HG03460 (cell line): ENCODE results near the gene DLX2.
A peak's percentile ranks its signal among the peaks of the same experiment; 100 is the strongest.

Experiments used
- ATAC-seq: cut with Tn5 transposase; IDR thresholded peaks from one replicate; pipeline ENCODE4 v1.9.1; 2021; ENCODE audit not compliant: unreplicated experiment

DLX2 gene

GRCh38 chr2:172094294-172095145, 8.2 kb downstream of the DLX2 start:
- no peak for ATAC-seq

DNA sequence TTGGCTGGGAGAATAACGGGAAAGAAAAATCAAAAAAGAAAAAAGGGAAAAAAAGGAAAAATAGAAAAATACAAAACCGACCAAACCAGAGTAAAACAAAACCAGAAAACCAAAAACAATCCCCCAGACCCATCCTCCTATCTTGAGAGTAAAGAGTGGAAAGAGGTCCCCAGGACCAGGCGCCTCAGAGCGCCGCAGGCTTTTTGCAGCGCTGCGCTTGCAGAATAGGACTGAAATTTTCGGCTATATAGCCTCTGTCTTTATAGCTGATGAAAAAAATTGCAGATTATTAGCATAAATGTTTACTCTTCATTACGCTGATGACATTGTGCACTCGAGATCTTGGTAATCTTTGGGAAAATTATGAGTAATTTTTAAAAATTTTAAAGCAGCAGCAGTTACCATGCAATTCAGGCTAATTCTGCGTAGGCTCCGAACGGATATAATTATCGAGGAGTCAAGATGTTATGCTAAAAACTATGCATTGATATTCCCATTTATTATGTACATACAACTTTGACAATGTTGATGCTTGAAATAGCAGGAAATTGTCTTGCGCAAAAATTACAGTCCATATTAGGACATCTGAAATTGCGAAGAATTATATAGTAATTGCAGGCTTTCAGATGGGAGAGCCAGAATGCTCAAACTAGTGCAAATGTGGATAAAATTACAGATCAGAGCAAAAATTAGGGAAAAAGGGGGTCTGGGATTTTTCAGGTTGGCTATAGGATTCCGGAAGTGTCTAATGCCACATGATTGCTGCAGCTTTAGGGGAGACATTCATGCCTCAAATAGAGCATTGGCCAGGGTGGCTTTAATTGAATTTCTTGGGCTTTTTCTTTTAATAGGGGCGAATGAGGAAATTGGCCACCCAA, 9.0 kb downstream of the DLX2 start:
- no peak for ATAC-seq

DNA sequence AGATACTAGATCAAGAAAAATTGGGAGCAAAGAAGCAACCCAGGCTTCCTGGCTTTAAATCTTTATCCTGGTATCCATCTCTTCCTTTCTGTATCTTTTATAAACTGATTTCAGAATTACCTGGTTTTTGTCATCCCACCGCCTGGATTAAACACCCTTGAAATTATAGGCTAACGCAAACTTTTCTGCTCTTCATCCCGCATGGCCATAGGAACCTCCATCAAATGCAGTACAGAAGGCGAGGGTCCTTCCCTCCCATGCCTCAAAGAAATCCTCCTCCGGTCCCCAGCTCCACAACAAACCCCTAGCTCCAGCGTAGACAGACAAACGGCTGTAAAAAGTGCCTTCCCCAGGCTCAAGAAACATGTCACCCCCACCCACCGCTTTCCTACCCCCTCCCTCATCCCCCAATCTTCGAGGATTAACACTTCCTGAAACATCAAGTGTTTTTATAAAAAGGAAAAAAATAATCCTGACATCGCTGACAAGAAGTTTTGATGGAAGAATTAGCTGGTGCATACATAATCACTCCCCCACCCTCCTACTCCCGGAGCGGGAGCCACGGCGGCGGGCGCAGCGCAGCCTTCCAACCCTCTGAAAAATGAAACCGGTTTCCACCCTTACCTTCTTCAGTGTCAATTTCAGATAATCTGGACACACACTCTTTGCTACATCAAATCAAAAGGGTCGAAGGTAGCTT, 9.8 kb downstream of the DLX2 start:
- no peak for ATAC-seq

DNA sequence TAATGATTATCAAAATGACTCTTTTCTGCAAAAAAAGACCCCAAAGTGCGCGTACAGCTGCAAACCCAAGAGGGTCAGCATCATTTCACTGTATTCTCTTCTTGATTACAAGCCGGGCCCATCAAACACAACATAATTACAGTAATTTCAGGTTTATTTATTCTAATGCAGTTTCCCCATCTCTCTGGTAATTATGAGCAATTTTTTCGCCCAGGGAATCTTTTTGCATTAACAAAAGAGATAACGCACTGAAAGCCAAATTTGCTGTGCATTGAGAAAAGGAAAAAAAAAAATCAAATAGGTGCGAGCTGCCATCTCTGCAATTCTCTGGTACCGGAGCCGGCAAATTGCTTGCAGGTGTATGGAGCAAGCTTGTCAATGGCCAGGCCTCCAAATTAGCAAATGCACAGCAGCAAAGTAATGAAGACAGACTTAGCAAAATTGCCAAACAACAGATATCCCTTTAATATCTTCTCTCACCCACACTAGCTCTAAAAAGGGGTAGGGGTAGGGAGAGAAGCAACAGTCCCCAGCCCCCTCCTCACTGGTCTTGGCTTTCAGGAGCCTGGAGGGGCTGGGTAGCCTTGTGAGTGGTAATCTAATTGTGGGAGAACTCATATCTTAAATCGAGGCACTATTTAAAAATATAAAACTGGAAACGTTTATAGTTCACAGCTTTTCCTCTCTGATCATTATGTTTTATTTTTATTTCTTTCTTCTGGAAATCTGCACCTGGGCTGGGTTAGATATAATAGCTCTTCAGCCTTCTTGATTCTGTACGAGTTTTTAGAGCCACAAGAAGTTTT, 10.7 kb downstream of the DLX2 start:
- ATAC-seq, result no peak

DNA sequence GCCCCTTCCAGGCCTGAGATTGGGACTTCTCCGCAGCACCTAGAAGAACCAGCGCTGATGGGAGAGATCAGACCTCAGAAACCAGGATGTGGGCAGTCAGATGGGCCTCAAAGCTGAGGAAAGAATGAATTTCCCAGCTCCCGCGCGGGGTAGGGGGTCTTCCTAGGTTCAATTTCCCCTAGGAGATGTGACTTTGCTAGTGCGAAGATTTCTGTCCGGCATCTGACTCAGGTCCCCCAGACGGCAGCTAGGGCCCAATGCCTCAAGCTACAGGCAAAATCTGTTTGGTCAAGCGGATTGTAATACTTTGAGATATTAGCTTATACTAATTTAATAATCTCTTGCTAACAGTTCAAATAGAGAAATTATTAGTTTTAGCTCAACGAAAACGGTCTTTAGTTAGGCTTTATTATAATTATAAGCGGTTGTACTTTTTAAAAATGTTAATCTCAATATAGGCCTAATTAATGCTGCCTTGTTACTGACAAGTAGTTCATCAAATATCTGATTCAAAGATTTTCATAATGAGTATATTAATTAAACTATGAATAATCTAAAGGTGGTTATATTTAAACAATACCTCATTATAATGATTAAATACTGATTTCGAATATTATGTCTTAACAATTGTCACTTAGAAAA, 11.6 kb downstream of the DLX2 start:
- no peak for ATAC-seq

- ATAC-seq, result no peak
Observed at GRCh38 chr2:172090044-172090961, 12.4 kb downstream of the DLX2 start.

- ATAC-seq, result no peak
Observed at GRCh38 chr2:172089633-172090032, 13.1 kb downstream of the DLX2 start.

GRCh38 chr2:172089005-172089504, 13.6 kb downstream of the DLX2 start:
- no peak for ATAC-seq

- no peak for ATAC-seq
Observed at GRCh38 chr2:172088245-172089004, 14.3 kb downstream of the DLX2 start.

GRCh38 chr2:172087780-172088244, 14.9 kb downstream of the DLX2 start:
- no peak for ATAC-seq

- no peak for ATAC-seq
Observed at GRCh38 chr2:172087207-172087779, 15.4 kb downstream of the DLX2 start.

GRCh38 chr2:172086241-172087206, 16.2 kb downstream of the DLX2 start:
- ATAC-seq, result no peak

- peak; percentile 11 for ATAC-seq
Observed at GRCh38 chr2:172085460-172086159, 17.1 kb downstream of the DLX2 start, which contains the start of gene DLX1. Gene DLX1, plus strand, starts transcription at chr2:172085507. Its CDS starts 171 bp downstream, at chr2:172085678.

GRCh38 chr2:172084645-172085459, 17.8 kb downstream of the DLX2 start:
- peak; percentile 78 for ATAC-seq

DNA sequence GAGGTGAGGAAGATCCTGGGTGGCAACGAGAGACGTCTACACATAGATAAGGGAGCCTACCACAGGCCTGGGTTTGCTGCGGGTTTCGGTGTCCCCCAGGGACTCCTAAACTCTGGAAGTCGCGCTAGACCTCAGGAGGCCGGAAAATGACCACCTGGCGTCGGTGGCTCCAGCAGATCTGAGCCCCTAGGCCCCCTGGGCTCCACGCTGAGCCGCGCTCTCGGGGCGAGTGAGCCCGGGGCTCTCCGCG, 18.4 kb downstream of the DLX2 start:
- ATAC-seq, result no peak
